Endothelial cell (in vitro differentiated cells): ENCODE data around the gene KCNQ1OT1. TPM values are rescaled to one million over a fixed set of nuclear protein-coding genes. Genes with fewer than 3 reads are reported as not detected.

ENCODE experiments used
- DNase-seq: peaks from one replicate; pipeline ENCODE4 v3.0.0; 2021; ENCODE audit warnings: low spot score
- H3K27ac Mint-ChIP-seq: one replicate; pipeline ENCODE4 v1.8.0; 2021; ENCODE audit warnings: mixed read lengths, inconsistent platforms; ENCODE audit not compliant: unreplicated experiment
- H3K27me3 Mint-ChIP-seq: one replicate; pipeline ENCODE4 v1.8.0; 2021; ENCODE audit warnings: mild to moderate bottlenecking, moderate library complexity, mixed read lengths, inconsistent platforms; ENCODE audit not compliant: unreplicated experiment
- H3K36me3 Mint-ChIP-seq: one replicate; pipeline ENCODE4 v1.8.0; 2021; ENCODE audit warnings: mild to moderate bottlenecking, low read depth, mixed read lengths, inconsistent platforms; ENCODE audit not compliant: unreplicated experiment
- H3K4me1 Mint-ChIP-seq: one replicate; pipeline ENCODE4 v1.8.0; 2021; ENCODE audit warnings: mild to moderate bottlenecking, mixed read lengths, inconsistent platforms; ENCODE audit not compliant: unreplicated experiment
- H3K4me3 Mint-ChIP-seq: one replicate; pipeline ENCODE4 v1.8.0; 2021; ENCODE audit warnings: mild to moderate bottlenecking, mixed read lengths, inconsistent platforms; ENCODE audit not compliant: unreplicated experiment
- H3K9me3 Mint-ChIP-seq: one replicate; pipeline ENCODE4 v1.8.0; 2021; ENCODE audit warnings: mixed read lengths, inconsistent platforms; ENCODE audit not compliant: unreplicated experiment
- total RNA-seq: library from RNA; stranded (reverse); fragmentation: NEBNext Ultra II Directional; extraction: Animal tissue kit (Norgen Biotek cat#: 25700); gene quantifications from one replicate; pipeline ENCODE4 v1.2.1, GENCODE V29; 2021; ENCODE audit not compliant: unreplicated experiment
- TF ChIP-seq, protein P1 (sequence below): fragments of 200-600 bp; sonication (generic); IDR thresholded peaks from one replicate; pipeline ENCODE4 v1.5.0; 2021; ENCODE audit warnings: antibody characterized with exemption; ENCODE audit not compliant: unreplicated experiment

The KCNQ1OT1 gene
- total RNA-seq, 1 donor from 2014 or later = 1.2 TPM

DNA sequence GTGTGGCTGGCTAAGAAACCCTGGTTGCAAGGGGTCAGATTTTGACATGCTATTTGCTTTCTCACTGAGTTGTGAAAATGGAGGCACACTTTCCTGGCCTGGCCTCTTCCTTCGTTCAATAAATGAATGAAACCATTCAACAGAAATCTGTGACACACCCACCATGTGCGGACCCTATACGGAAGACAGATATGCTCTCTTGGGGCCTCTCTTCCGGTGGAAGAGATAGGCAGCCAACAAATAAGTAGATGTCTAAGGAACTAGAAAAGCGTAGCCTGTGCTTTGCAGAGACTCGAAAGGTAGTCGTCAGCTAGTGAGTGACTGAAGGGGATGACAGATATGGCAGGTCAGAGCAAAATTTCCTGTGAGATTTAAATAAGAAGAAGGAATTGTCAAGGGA lies 5.3 kb downstream of the KCNQ1OT1 start:
- Mint-ChIP-seq H3K27me3 (peaks cover 18% of the 10 kb centered on the region), H3K36me3 (peaks cover 21% of the 10 kb centered on the region), H3K4me3 (peak overlapping the region; percentile 24), H3K27ac (no peak overlapping the region), H3K9me3 (no peaks in the 10 kb centered on the region), H3K4me1 (peaks cover 40% of the 10 kb centered on the region)
- TF ChIP-seq, protein P1, sequence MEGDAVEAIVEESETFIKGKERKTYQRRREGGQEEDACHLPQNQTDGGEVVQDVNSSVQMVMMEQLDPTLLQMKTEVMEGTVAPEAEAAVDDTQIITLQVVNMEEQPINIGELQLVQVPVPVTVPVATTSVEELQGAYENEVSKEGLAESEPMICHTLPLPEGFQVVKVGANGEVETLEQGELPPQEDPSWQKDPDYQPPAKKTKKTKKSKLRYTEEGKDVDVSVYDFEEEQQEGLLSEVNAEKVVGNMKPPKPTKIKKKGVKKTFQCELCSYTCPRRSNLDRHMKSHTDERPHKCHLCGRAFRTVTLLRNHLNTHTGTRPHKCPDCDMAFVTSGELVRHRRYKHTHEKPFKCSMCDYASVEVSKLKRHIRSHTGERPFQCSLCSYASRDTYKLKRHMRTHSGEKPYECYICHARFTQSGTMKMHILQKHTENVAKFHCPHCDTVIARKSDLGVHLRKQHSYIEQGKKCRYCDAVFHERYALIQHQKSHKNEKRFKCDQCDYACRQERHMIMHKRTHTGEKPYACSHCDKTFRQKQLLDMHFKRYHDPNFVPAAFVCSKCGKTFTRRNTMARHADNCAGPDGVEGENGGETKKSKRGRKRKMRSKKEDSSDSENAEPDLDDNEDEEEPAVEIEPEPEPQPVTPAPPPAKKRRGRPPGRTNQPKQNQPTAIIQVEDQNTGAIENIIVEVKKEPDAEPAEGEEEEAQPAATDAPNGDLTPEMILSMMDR = no peak
- no peak for DNase-seq

DNA sequence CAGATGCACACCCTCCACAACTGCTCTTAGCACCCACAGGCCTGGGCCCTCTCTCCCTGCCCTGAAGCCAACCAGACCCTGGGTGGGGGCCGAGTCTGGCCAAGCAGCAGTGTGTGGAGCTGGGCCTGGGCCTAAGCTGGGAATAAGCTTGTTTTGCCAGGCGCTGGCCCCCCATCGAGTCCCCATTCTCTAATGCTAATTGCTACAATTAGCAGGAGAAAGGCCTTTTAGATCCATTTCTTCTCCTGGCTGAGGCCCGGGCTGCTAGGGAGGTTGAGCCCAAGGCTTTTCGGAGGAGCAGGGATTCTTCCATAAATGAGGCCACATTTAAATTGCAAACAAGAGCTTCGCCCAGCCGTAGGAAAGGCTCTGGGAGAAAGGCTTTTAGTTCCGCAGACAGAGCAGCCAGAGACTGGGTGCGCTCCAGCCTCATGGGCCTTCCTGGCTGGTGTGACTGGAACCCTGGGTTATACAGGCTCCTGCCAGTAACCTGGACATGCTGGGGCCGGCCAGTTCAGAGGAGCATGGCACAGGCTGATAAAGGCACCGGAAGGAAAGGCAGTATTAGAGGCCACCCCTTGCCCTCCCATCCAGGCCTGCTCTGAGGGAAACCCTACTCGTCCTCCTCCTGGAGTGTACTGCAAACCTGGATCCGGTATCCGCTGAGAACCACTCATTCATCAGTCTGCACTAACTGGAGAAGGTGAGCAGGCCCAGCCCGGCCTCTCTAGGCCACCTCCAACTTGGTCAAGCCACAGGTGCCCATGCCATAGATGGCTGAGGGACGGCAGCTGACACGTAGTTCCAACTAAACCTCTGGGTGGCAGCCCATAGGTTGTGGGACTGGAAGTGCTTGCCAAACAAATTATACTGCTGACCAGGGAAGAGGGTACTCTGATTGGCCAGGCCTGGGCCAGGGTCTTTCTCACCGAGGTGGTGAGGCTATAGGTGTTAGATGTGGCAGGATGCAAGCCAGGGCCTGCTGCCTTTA lies 6.2 kb downstream of the KCNQ1OT1 start:
- peaks cover 36% of the 10 kb centered on the region for H3K4me1 Mint-ChIP-seq
- DNase-seq = no peak
- TF ChIP-seq, protein P1 = no peak
- peaks cover 13% of the 10 kb centered on the region for H3K27me3 Mint-ChIP-seq
- H3K9me3 Mint-ChIP-seq = no peaks in the 10 kb centered on the region
- peak overlapping the region; percentile 24 for H3K4me3 Mint-ChIP-seq
- no peak overlapping the region for H3K27ac Mint-ChIP-seq
- H3K36me3 Mint-ChIP-seq = peaks cover 14% of the 10 kb centered on the region

DNA sequence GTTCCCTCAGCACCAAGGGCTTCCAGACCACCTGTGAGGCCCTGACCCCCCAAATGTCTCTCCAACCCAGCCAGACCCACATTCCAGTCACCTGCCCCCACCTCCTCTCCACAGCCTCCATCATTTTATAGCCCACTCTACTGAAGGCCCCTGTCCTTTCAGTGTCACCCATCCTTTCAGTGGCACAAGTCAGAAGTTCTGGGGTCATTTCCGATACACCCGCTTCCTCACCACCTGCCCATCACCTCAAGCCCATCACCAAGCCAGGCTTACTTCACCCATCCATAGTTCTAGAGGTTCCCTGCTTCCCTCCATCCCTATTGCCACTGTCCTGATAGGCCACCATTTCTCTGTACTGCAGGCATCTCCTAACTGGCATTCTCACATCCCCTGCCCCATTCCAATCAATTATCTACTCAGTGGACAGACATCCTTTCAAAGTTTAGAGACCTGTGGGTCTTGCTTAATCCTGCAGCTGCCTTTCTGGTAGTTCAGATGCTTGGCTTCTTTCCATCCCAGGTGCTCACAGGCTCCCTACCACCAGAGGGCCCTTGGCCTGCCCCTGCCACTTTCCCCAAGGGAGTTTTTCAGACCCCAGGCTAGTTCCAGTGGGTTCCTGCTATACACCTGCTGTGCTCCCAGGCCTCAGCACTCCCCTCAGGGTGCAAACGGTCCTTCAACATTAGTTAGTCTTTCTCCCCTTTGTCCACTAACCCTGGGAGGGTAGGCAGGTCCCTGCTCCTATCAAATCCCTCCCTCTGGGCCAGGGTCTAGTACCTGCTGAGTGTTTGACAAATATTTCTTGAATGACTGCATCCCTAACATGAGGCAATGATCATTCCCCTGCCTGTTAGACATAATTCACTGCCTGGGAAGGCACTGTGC lies 7.6 kb downstream of the KCNQ1OT1 start:
- DNase-seq = no peak
- peaks cover 34% of the 10 kb centered on the region for H3K4me1 Mint-ChIP-seq

DNA sequence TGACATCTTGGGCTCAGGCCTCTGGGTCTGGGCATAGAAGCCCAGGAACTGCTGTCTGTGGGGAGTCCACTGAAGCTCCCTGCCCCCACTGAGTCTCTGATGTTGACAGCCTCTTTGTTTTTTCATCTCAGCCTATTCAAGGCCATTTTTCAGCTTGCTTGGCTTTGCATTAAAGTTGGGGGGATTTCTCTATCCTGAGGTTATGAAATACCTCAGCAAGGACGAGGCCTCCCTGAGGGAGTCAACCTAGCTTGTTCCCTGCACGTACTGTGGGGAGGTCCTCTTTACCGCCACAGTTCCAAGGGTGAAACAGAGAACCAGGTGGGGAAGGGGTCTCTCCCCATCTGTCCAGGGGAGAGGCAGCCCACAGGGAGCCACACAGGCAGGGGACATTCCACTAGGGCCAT lies 8.4 kb downstream of the KCNQ1OT1 start:
- TF ChIP-seq, protein P1 = no peak
- Mint-ChIP-seq H3K4me3 (no peak overlapping the region), H3K9me3 (no peaks in the 10 kb centered on the region), H3K27ac (no peak overlapping the region), H3K27me3 (peaks cover 11% of the 10 kb centered on the region), H3K4me1 (peaks cover 34% of the 10 kb centered on the region), H3K36me3 (peaks cover 10% of the 10 kb centered on the region)
- DNase-seq = no peak

More for the DNA sequence above, 7.6 kb downstream of the KCNQ1OT1 start:
- Mint-ChIP-seq H3K36me3 (peaks cover 10% of the 10 kb centered on the region), H3K27ac (no peak overlapping the region), H3K27me3 (peaks cover 12% of the 10 kb centered on the region), H3K9me3 (no peaks in the 10 kb centered on the region), H3K4me3 (peak overlapping the region; percentile 74)
- TF ChIP-seq, protein P1 = peak; percentile 23
